NCI-H1436 treated with DMSO at 0.1 percent for 48 hours (cell line): ENCODE measurements around the gene TPP2.

ENCODE experiments used
- DNase-seq: peaks from one replicate; lab custom pipeline; 2025; lab: John Stamatoyannopoulos, UW

Gene TPP2

GRCh38 chr13:102596147-102597028 is at the start of gene TPP2:
TPP2 (plus strand) TSS chr13:102596986; CDS start chr13:102597039, 53 bp downstream.
- DNase-seq: peak; percentile 78

- DNase-seq: no peak
Measured at GRCh38 chr13:102548811-102549210, 48.0 kb upstream of the TPP2 start.

- no peak for DNase-seq
Measured at GRCh38 chr13:102550507-102550906, 46.3 kb upstream of the TPP2 start.

- peak; percentile 17 for DNase-seq
Measured at GRCh38 chr13:102555914-102556553, 40.8 kb upstream of the TPP2 start.

GRCh38 chr13:102556806-102557205 is 40.0 kb upstream of the TPP2 start:
- DNase-seq: no peak

GRCh38 chr13:102558029-102558428 is 38.8 kb upstream of the TPP2 start:
- DNase-seq: no peak

GRCh38 chr13:102561933-102562332 is 34.9 kb upstream of the TPP2 start:
- no peak for DNase-seq

GRCh38 chr13:102563267-102563666 is 33.5 kb upstream of the TPP2 start:
- no peak for DNase-seq

- no peak for DNase-seq
Measured at GRCh38 chr13:102564564-102564963, 32.2 kb upstream of the TPP2 start.

GRCh38 chr13:102566513-102566912 is 30.3 kb upstream of the TPP2 start:
- no peak for DNase-seq

- DNase-seq: no peak
Measured at GRCh38 chr13:102567857-102568256, 28.9 kb upstream of the TPP2 start.

GRCh38 chr13:102569488-102569887 is 27.3 kb upstream of the TPP2 start:
- DNase-seq: no peak

- no peak for DNase-seq
Measured at GRCh38 chr13:102571075-102571474, 25.7 kb upstream of the TPP2 start.

- no peak for DNase-seq
Measured at GRCh38 chr13:102572323-102572722, 24.5 kb upstream of the TPP2 start.

- DNase-seq: peak; percentile 30
Measured at GRCh38 chr13:102580552-102581169, 16.1 kb upstream of the TPP2 start.

GRCh38 chr13:102582256-102582655 is 14.5 kb upstream of the TPP2 start:
- no peak for DNase-seq

- DNase-seq: no peak
Measured at GRCh38 chr13:102584434-102584833, 12.4 kb upstream of the TPP2 start.

- no peak for DNase-seq
Measured at GRCh38 chr13:102586615-102587014, 10.2 kb upstream of the TPP2 start.

- no peak for DNase-seq
Measured at GRCh38 chr13:102587916-102588315, 8.9 kb upstream of the TPP2 start.

- no peak for DNase-seq
Measured at GRCh38 chr13:102589301-102589822, 7.4 kb upstream of the TPP2 start.

- no peak for DNase-seq
Measured at GRCh38 chr13:102591988-102592781, 4.6 kb upstream of the TPP2 start.

- no peak for DNase-seq
Measured at GRCh38 chr13:102593466-102593865, 3.3 kb upstream of the TPP2 start.
